Measurements from ENCODE around the gene PARD6B. TPM values are rescaled to one million over a fixed set of nuclear protein-coding genes. Genes with fewer than 3 reads are reported as not detected.

PARD6B gene
- total and polyA plus RNA-seq, 2 donors (not counting 3 experiments of a cell fraction or from before 2014, with no cell fraction given) = 0.03 TPM; not detected in 1

DNA sequence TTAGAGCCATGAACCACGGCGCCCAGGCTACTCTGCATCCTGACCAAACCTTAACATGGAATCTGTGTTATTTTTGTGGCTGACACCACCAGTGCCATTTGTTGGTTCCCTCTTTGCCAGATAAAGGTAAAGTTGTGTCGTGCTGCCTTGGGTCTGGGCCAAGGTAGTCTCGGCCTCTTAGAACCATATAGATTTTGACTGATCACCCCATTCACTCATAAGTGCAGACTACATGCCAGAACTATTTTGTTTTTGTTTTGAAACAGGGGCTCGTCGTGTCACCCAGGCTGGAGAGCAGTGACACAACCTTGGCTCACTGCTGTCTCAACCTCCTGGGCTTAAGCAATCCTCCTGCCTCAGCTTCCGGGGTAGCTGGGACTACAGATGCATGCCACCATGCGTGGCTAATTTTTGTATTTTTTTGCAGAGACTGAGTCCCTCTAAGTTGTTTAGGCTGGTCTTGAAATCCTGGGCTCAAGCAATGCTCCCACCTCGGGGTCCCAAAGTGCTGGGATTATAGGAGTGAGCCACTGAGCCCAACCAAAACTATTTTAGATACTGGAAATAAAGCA is 20.8 kb upstream of the PARD6B start:
- no TSS peak for BruUV-seq (replicated peaks)
- H3K9me1 ChIP-seq (replicated peaks; ENCODE audit: control insufficient read depth, extremely low read depth, insufficient read depth, low read length) = no peaks in the 10 kb centered on the region
- ChIA-PET CTCF (interaction anchor here (1.4 kb wide), 1 partner anchor 11 kb away, joined by 3 read pairs; no protein-coding TSS in a partner anchor), POLR2A (no interaction called here)
- no peak for FAIRE-seq
- H3K9ac ChIP-seq (replicated peaks; ENCODE audit: extremely low read depth, insufficient read depth, low read length) = no peak overlapping the region
- no peaks in the 10 kb centered on the region for H3K4me1 ChIP-seq (ENCODE audit: control insufficient read depth, extremely low read depth, insufficient read depth, low read length)
- intact Hi-C loops (cut with micrococcal nuclease) (no loop called here), dilution Hi-C loops (cut with MboI; ENCODE audit: extremely low pct_ligation_motif_present, low sequenced_read_pairs) (no loop called here)
- H3K27ac ChIP-seq (ENCODE audit: insufficient read depth, low read depth, low read length) = no peak overlapping the region
- H3K36me3 ChIP-seq (ENCODE audit: control insufficient read depth in 2 of 2, extremely low read depth in 1 of 2, insufficient read depth in 2 of 2, low read length in 2 of 2) = no peaks in the 10 kb centered on the region
- no peak overlapping the region for H3K4me3 ChIP-seq (replicated peaks in 1 of 3; ENCODE audit: insufficient read depth in 1 of 3, low read depth in 1 of 3, low read length in 3 of 3)
- H2AFZ ChIP-seq (ENCODE audit: low read depth, low read length) = no peak overlapping the region
- DNase-seq (ENCODE audit: low read depth, low spot score) = no peak
- TF ChIP-seq GATA2 (IDR thresholded peaks at IDR 0.05; ENCODE audit: insufficient read depth, insufficient read length, low read depth, low read length) (no peak), FOS (IDR thresholded peaks at IDR 0.05; ENCODE audit: borderline replicate concordance, insufficient read depth, low read length) (no peak), MYC (IDR thresholded peaks at IDR 0.05; ENCODE audit: low read depth, low read length) (no peak), EZH2 (IDR thresholded peaks at IDR 0.05; ENCODE audit: borderline replicate concordance, low read depth, low read length, severe bottlenecking) (no peak), POLR2A (IDR thresholded peaks at IDR 0.05; ENCODE audit: low read depth, low read length) (no peak), POLR2AphosphoS5 (IDR thresholded peaks at IDR 0.05; ENCODE audit: insufficient read depth, low read depth, low read length) (no peak), JUN (IDR thresholded peaks at IDR 0.05; ENCODE audit: borderline replicate concordance, insufficient read depth, insufficient read length, low read depth) (no peak)
- TF ChIP-seq, protein P1, sequence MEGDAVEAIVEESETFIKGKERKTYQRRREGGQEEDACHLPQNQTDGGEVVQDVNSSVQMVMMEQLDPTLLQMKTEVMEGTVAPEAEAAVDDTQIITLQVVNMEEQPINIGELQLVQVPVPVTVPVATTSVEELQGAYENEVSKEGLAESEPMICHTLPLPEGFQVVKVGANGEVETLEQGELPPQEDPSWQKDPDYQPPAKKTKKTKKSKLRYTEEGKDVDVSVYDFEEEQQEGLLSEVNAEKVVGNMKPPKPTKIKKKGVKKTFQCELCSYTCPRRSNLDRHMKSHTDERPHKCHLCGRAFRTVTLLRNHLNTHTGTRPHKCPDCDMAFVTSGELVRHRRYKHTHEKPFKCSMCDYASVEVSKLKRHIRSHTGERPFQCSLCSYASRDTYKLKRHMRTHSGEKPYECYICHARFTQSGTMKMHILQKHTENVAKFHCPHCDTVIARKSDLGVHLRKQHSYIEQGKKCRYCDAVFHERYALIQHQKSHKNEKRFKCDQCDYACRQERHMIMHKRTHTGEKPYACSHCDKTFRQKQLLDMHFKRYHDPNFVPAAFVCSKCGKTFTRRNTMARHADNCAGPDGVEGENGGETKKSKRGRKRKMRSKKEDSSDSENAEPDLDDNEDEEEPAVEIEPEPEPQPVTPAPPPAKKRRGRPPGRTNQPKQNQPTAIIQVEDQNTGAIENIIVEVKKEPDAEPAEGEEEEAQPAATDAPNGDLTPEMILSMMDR (IDR thresholded peaks at IDR 0.05; ENCODE audit: extremely low read depth in 1 of 2, insufficient read depth in 1 of 2, low read depth in 1 of 2, low read length in 2 of 2) = no peak
- TF ChIP-seq, protein P2, sequence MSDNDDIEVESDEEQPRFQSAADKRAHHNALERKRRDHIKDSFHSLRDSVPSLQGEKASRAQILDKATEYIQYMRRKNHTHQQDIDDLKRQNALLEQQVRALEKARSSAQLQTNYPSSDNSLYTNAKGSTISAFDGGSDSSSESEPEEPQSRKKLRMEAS (IDR thresholded peaks at IDR 0.05; ENCODE audit: insufficient read depth, insufficient read length) = no peak
- H3K79me2 ChIP-seq (ENCODE audit: control insufficient read depth, insufficient read depth, low read length) = no peaks in the 10 kb centered on the region
- no peak overlapping the region for H3K4me2 ChIP-seq (ENCODE audit: insufficient read depth, low read length)
- no peaks in the 10 kb centered on the region for H3K9me3 ChIP-seq (replicated peaks; ENCODE audit: control insufficient read depth, insufficient read depth, low read length)
- H3K27me3 ChIP-seq (ENCODE audit: control insufficient read depth in 2 of 2, insufficient read depth in 2 of 2, low read length in 2 of 2) = peaks cover 2 to 9% of the 10 kb centered on the region in 2 experiments
- H4K20me1 ChIP-seq (replicated peaks; ENCODE audit: control insufficient read depth, extremely low read depth, insufficient read depth, low read length) = no peaks in the 10 kb centered on the region

All from endothelial cell of umbilical vein (primary cell).